ENCODE data around the gene RGS6. TPM values are rescaled to one million over a fixed set of nuclear protein-coding genes. Genes with fewer than 3 reads are reported as not detected.

Gene RGS6
- total RNA-seq, 1 donor from 2014 or later, result not detected

- Mint-ChIP-seq H3K36me3 (ENCODE audit: low read depth) (no peaks in the 10 kb centered on the region), H3K27ac (no peak overlapping the region), H3K9me3 (peaks cover 16% of the 10 kb centered on the region), H3K27me3 (peaks cover 14% of the 10 kb centered on the region), H3K4me1 (no peaks in the 10 kb centered on the region), H3K4me3 (no peak overlapping the region)
- ATAC-seq (ENCODE audit: low read depth) (no peak), DNase-seq (no peak)
- TF ChIP-seq CTCF (IDR thresholded peaks at IDR 0.05), result no peak
- ChIA-PET CTCF (no interaction called here), POLR2A (no interaction called here)
- intact Hi-C loops (cut with micrococcal nuclease), result no loop called here
Observed at GRCh38 chr14:72488514-72488913, 556.3 kb downstream of the RGS6 start.

GRCh38 chr14:72492196-72492595 is 560.0 kb downstream of the RGS6 start:
- H3K4me3 Mint-ChIP-seq, result no peak overlapping the region
- ChIA-PET CTCF (no interaction called here), POLR2A (no interaction called here)
- no peaks in the 10 kb centered on the region for H3K4me1 Mint-ChIP-seq
- ATAC-seq (ENCODE audit: low read depth) (no peak), DNase-seq (no peak)
- H3K27ac Mint-ChIP-seq, result no peak overlapping the region
- no peaks in the 10 kb centered on the region for H3K36me3 Mint-ChIP-seq (ENCODE audit: low read depth)
- peaks cover 22% of the 10 kb centered on the region for H3K9me3 Mint-ChIP-seq
- intact Hi-C loops (cut with micrococcal nuclease), result no loop called here
- H3K27me3 Mint-ChIP-seq, result peaks cover 17% of the 10 kb centered on the region
- TF ChIP-seq CTCF (IDR thresholded peaks at IDR 0.05), result no peak

GRCh38 chr14:72495668-72496067 is 563.4 kb downstream of the RGS6 start:
- intact Hi-C loops (cut with micrococcal nuclease), result no loop called here
- H3K9me3 Mint-ChIP-seq, result peaks cover 10% of the 10 kb centered on the region
- ChIA-PET CTCF (interaction anchor here (0.8 kb wide), 1 partner anchor 19 kb away, joined by 3 read pairs; no protein-coding TSS in a partner anchor), POLR2A (no interaction called here)
- no peaks in the 10 kb centered on the region for H3K36me3 Mint-ChIP-seq (ENCODE audit: low read depth)
- no peak for DNase-seq
- no peak for TF ChIP-seq CTCF (IDR thresholded peaks at IDR 0.05)
- no peak for ATAC-seq (ENCODE audit: low read depth)
- H3K27ac Mint-ChIP-seq, result no peak overlapping the region
- H3K4me1 Mint-ChIP-seq, result no peaks in the 10 kb centered on the region
- no peak overlapping the region for H3K4me3 Mint-ChIP-seq
- peaks cover 21% of the 10 kb centered on the region for H3K27me3 Mint-ChIP-seq

- H3K36me3 Mint-ChIP-seq (ENCODE audit: low read depth), result no peaks in the 10 kb centered on the region
- H3K9me3 Mint-ChIP-seq, result peaks cover 6% of the 10 kb centered on the region
- no peak overlapping the region for H3K27ac Mint-ChIP-seq
- intact Hi-C loops (cut with micrococcal nuclease), result no loop called here
- CTCF ChIA-PET, result no interaction called here
- DNase-seq, result no peak
- no peak for TF ChIP-seq CTCF (IDR thresholded peaks at IDR 0.05)
- H3K4me3 Mint-ChIP-seq, result no peak overlapping the region
- H3K27me3 Mint-ChIP-seq, result peaks cover 16% of the 10 kb centered on the region
- H3K4me1 Mint-ChIP-seq, result no peaks in the 10 kb centered on the region
- ATAC-seq (ENCODE audit: low read depth), result no peak
- POLR2A ChIA-PET, result no interaction called here
Observed at GRCh38 chr14:72498646-72499045, 566.4 kb downstream of the RGS6 start.

- Mint-ChIP-seq H3K36me3 (ENCODE audit: low read depth) (no peaks in the 10 kb centered on the region), H3K27ac (no peak overlapping the region)
Observed at GRCh38 chr14:72499746-72500145, 567.5 kb downstream of the RGS6 start.

More at GRCh38 chr14:72499746-72500145, 567.5 kb downstream of the RGS6 start:
- ChIA-PET POLR2A (no interaction called here), CTCF (no interaction called here)
- Mint-ChIP-seq H3K9me3 (peaks cover 1% of the 10 kb centered on the region), H3K4me1 (no peaks in the 10 kb centered on the region), H3K27me3 (peaks cover 17% of the 10 kb centered on the region), H3K4me3 (no peak overlapping the region)
- DNase-seq (no peak), ATAC-seq (ENCODE audit: low read depth) (no peak)
- no peak for TF ChIP-seq CTCF (IDR thresholded peaks at IDR 0.05)
- intact Hi-C loops (cut with micrococcal nuclease), result no loop called here
